ENCODE data around the gene CNR2.
A peak's percentile ranks its signal among the peaks of the same experiment; 100 is the strongest.

DNA sequence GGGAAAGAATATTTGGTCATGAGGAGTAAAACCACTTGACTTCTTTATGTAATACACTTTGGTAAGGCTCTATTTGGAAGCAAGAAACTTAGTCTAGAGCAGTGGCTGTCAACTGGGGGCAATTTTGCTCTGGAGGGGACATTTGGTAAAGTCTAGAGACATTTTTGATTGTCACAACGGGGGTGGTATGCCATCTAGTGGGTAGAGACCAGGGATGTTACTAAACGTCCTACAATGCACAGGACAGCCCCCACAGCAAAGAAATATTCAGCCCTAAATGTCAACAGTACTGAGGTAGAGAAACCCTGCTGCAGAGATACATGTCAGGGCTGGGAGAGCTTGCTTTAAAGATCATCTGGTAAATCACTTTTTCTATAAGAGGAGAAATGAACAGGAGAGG lies 58.6 kb downstream of the CNR2 start:
- no peak for TF ChIP-seq GATA2 (CRISPR knock-in tag; IDR thresholded peaks at IDR 0.05)
- no peak for TF ChIP-seq SMC3 (IDR thresholded peaks at IDR 0.05; ENCODE audit: low read depth, low read length)
- TF ChIP-seq EP300 (IDR thresholded peaks at IDR 0.05; ENCODE audit: borderline replicate concordance in 1 of 2, low read depth in 1 of 2, low read length in 1 of 2): no peak
- TF ChIP-seq, protein P1, sequence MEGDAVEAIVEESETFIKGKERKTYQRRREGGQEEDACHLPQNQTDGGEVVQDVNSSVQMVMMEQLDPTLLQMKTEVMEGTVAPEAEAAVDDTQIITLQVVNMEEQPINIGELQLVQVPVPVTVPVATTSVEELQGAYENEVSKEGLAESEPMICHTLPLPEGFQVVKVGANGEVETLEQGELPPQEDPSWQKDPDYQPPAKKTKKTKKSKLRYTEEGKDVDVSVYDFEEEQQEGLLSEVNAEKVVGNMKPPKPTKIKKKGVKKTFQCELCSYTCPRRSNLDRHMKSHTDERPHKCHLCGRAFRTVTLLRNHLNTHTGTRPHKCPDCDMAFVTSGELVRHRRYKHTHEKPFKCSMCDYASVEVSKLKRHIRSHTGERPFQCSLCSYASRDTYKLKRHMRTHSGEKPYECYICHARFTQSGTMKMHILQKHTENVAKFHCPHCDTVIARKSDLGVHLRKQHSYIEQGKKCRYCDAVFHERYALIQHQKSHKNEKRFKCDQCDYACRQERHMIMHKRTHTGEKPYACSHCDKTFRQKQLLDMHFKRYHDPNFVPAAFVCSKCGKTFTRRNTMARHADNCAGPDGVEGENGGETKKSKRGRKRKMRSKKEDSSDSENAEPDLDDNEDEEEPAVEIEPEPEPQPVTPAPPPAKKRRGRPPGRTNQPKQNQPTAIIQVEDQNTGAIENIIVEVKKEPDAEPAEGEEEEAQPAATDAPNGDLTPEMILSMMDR (IDR thresholded peaks at IDR 0.05): peak; percentile 25
- TF ChIP-seq CHD2 (IDR thresholded peaks at IDR 0.05; ENCODE audit: low read length, partially characterized antibody): no peak
- TF ChIP-seq JUND (IDR thresholded peaks at IDR 0.05): no peak
- no peak for TF ChIP-seq FOXM1 (IDR thresholded peaks at IDR 0.05; ENCODE audit: low read depth)
- TF ChIP-seq RFX5 (IDR thresholded peaks at IDR 0.05; ENCODE audit: low read length): no peak
- TF ChIP-seq, protein P2, sequence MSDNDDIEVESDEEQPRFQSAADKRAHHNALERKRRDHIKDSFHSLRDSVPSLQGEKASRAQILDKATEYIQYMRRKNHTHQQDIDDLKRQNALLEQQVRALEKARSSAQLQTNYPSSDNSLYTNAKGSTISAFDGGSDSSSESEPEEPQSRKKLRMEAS (IDR thresholded peaks at IDR 0.05; ENCODE audit: low read depth): no peak
- no peak for TF ChIP-seq RCOR1 (IDR thresholded peaks at IDR 0.05; ENCODE audit: low read length)
- no peak for TF ChIP-seq FOSL2 (IDR thresholded peaks at IDR 0.05; ENCODE audit: borderline replicate concordance, low read depth)
